Adrenal gland (tissue), 5 donors: Measurements from ENCODE around the gene ATXN10.

Experiments
- CTCF ChIP-seq, 6 experiments: fragments of 450-650 bp in 4 of 6; fragments of 200-600 bp in 2 of 6; sonication (generic) in 1 of 6; IDR thresholded peaks; 1 replicate in 5 of 6; 2 replicates in 1 of 6; pipeline versions ENCODE4 v1.5.1 to v1.8.0; 2016 to 2021; ENCODE audit warnings: antibody characterized with exemption in 6 of 6, mild to moderate bottlenecking in 2 of 6, moderate library complexity in 1 of 6
- POLR2A ChIP-seq, 2 donors: fragments of 450-650 bp; IDR thresholded peaks; one replicate each; pipeline ENCODE4 v1.6.1; 2017; ENCODE audit warnings: antibody characterized with exemption in 2 of 2, mild to moderate bottlenecking in 2 of 2, moderate library complexity in 1 of 2
- donor health status: DM: no; HTN: no; CAD: no.

DNA sequence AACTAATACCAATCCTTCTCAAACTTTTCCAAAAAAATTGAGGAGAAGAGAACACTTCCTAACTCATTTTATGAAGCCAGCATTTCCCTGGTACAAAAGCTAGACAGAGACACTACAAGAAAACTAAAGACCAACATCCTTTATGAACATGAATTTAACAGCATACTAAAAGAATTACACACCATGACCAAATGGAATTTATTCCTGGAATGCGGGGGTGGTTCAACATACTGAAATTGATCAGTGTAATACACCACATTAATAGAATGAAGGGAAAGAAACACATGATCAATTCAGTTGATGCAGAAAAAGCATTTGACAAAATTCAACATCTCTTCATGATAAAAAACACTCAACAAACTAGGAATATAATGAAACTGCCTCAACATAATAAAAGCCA lies 157.2 kb downstream of the ATXN10 start:
- TF ChIP-seq CTCF (IDR thresholded peaks at IDR 0.05) (no peak), POLR2A (IDR thresholded peaks at IDR 0.05) (no peak)
